Measurements from ENCODE around the gene ABCC8.

The ABCC8 gene

GRCh38 chr11:17397311-17398002, 79.2 kb downstream of the ABCC8 start:
- Mint-ChIP-seq H3K9me3 (no peaks in the 10 kb centered on the region), H3K27ac (no peak overlapping the region), H3K36me3 (no peaks in the 10 kb centered on the region), H3K4me3 (no peak overlapping the region), H3K4me1 (no peaks in the 10 kb centered on the region), H3K27me3 (no peaks in the 10 kb centered on the region)

GRCh38 chr11:17396598-17397310, 79.9 kb downstream of the ABCC8 start:
- no peaks in the 10 kb centered on the region for H3K4me1 Mint-ChIP-seq
- H3K36me3 Mint-ChIP-seq: no peaks in the 10 kb centered on the region
- H3K9me3 Mint-ChIP-seq: no peaks in the 10 kb centered on the region

GRCh38 chr11:17395978-17396377, 80.7 kb downstream of the ABCC8 start:
- Mint-ChIP-seq H3K4me3 (no peak overlapping the region), H3K9me3 (no peaks in the 10 kb centered on the region), H3K4me1 (no peaks in the 10 kb centered on the region), H3K27ac (no peak overlapping the region), H3K27me3 (no peaks in the 10 kb centered on the region), H3K36me3 (no peaks in the 10 kb centered on the region)

More at GRCh38 chr11:17396598-17397310, 79.9 kb downstream of the ABCC8 start:
- Mint-ChIP-seq H3K4me3 (no peak overlapping the region), H3K27me3 (no peaks in the 10 kb centered on the region), H3K27ac (no peak overlapping the region)

- Mint-ChIP-seq H3K27ac (no peak overlapping the region), H3K4me3 (no peak overlapping the region), H3K36me3 (no peaks in the 10 kb centered on the region), H3K27me3 (no peaks in the 10 kb centered on the region), H3K9me3 (no peaks in the 10 kb centered on the region), H3K4me1 (no peaks in the 10 kb centered on the region)
These were observed 81.1 kb downstream of the ABCC8 start for GRCh38 chr11:17395554-17395961.

GRCh38 chr11:17394743-17395390, 81.8 kb downstream of the ABCC8 start:
- Mint-ChIP-seq H3K36me3 (no peaks in the 10 kb centered on the region), H3K27me3 (no peaks in the 10 kb centered on the region), H3K4me3 (no peak overlapping the region)

GRCh38 chr11:17393472-17393871, 83.2 kb downstream of the ABCC8 start:
- Mint-ChIP-seq H3K27me3 (no peaks in the 10 kb centered on the region), H3K4me3 (no peak overlapping the region), H3K4me1 (no peaks in the 10 kb centered on the region), H3K27ac (no peak overlapping the region), H3K36me3 (no peaks in the 10 kb centered on the region), H3K9me3 (no peaks in the 10 kb centered on the region)

More at GRCh38 chr11:17394743-17395390, 81.8 kb downstream of the ABCC8 start:
- Mint-ChIP-seq H3K9me3 (no peaks in the 10 kb centered on the region), H3K4me1 (no peaks in the 10 kb centered on the region), H3K27ac (no peak overlapping the region)

- H3K9me3 Mint-ChIP-seq: no peaks in the 10 kb centered on the region
- no peaks in the 10 kb centered on the region for H3K27me3 Mint-ChIP-seq
- no peaks in the 10 kb centered on the region for H3K4me1 Mint-ChIP-seq
- no peaks in the 10 kb centered on the region for H3K36me3 Mint-ChIP-seq
- no peak overlapping the region for H3K27ac Mint-ChIP-seq
- H3K4me3 Mint-ChIP-seq: no peak overlapping the region
These were observed 83.8 kb downstream of the ABCC8 start for GRCh38 chr11:17392872-17393271.

- Mint-ChIP-seq H3K4me1 (peaks cover 4% of the 10 kb centered on the region), H3K36me3 (no peaks in the 10 kb centered on the region), H3K4me3 (no peak overlapping the region), H3K9me3 (no peaks in the 10 kb centered on the region), H3K27ac (no peak overlapping the region), H3K27me3 (no peaks in the 10 kb centered on the region)
These were observed 84.9 kb downstream of the ABCC8 start for GRCh38 chr11:17391493-17392355.

GRCh38 chr11:17389957-17390649, 86.5 kb downstream of the ABCC8 start:
- H3K27ac Mint-ChIP-seq: peak overlapping the region; percentile 42
- no peaks in the 10 kb centered on the region for H3K9me3 Mint-ChIP-seq
- H3K27me3 Mint-ChIP-seq: no peaks in the 10 kb centered on the region
- H3K36me3 Mint-ChIP-seq: no peaks in the 10 kb centered on the region
- H3K4me1 Mint-ChIP-seq: peaks cover 4% of the 10 kb centered on the region
- H3K4me3 Mint-ChIP-seq: peak overlapping the region; percentile 81

GRCh38 chr11:17389211-17389956, 87.3 kb downstream of the ABCC8 start:
- peak overlapping the region; percentile 81 for H3K4me3 Mint-ChIP-seq
- H3K9me3 Mint-ChIP-seq: no peaks in the 10 kb centered on the region
- H3K27me3 Mint-ChIP-seq: no peaks in the 10 kb centered on the region
- no peaks in the 10 kb centered on the region for H3K36me3 Mint-ChIP-seq
- H3K27ac Mint-ChIP-seq: peak overlapping the region; percentile 46
- H3K4me1 Mint-ChIP-seq: peaks cover 4% of the 10 kb centered on the region

- peak within 1 kb of the TSS; percentile 46 for H3K27ac Mint-ChIP-seq
These were observed 87.9 kb downstream of the ABCC8 start, which contains the start of gene KCNJ11 for GRCh38 chr11:17388609-17389210. KCNJ11 (minus strand) TSS chr11:17388659; CDS start chr11:17388091, 568 bp downstream.

GRCh38 chr11:17387811-17388210, 88.8 kb downstream of the ABCC8 start:
- H3K27ac Mint-ChIP-seq: no peak overlapping the region
- no peaks in the 10 kb centered on the region for H3K36me3 Mint-ChIP-seq
- H3K27me3 Mint-ChIP-seq: no peaks in the 10 kb centered on the region
- peak overlapping the region; percentile 68 for H3K4me3 Mint-ChIP-seq
- no peaks in the 10 kb centered on the region for H3K9me3 Mint-ChIP-seq
- H3K4me1 Mint-ChIP-seq: peaks cover 4% of the 10 kb centered on the region

More at GRCh38 chr11:17388609-17389210, 87.9 kb downstream of the ABCC8 start, which contains the start of gene KCNJ11:
- Mint-ChIP-seq H3K27me3 (no peaks in the 10 kb centered on the region), H3K4me3 (peak within 1 kb of the TSS; percentile 81), H3K9me3 (no peaks in the 10 kb centered on the region), H3K36me3 (no peaks in the 10 kb centered on the region), H3K4me1 (peaks cover 4% of the 10 kb centered on the region)

GRCh38 chr11:17387254-17387653, 89.4 kb downstream of the ABCC8 start:
- Mint-ChIP-seq H3K4me3 (peak overlapping the region; percentile 68), H3K27ac (no peak overlapping the region), H3K4me1 (peaks cover 4% of the 10 kb centered on the region)

More at GRCh38 chr11:17387254-17387653, 89.4 kb downstream of the ABCC8 start:
- H3K36me3 Mint-ChIP-seq: no peaks in the 10 kb centered on the region
- H3K27me3 Mint-ChIP-seq: no peaks in the 10 kb centered on the region
- H3K9me3 Mint-ChIP-seq: no peaks in the 10 kb centered on the region
